NCI-H2227 treated with DMSO at 0.1 percent for 48 hours (cell line): ENCODE results near the gene TLNRD1.

Experiments
- DNase-seq: peaks from one replicate; lab custom pipeline; 2025; lab: John Stamatoyannopoulos, UW

The TLNRD1 gene

GRCh38 chr15:80977627-80978036 lies 23.1 kb upstream of the TLNRD1 start:
- DNase-seq = peak; percentile 27

GRCh38 chr15:80978685-80979329 lies 21.9 kb upstream of the TLNRD1 start:
- DNase-seq = no peak

GRCh38 chr15:80979538-80980200 lies 21.1 kb upstream of the TLNRD1 start:
- DNase-seq = no peak

GRCh38 chr15:80982205-80982604 lies 18.5 kb upstream of the TLNRD1 start:
- DNase-seq = no peak

GRCh38 chr15:80982839-80983238 lies 17.9 kb upstream of the TLNRD1 start:
- DNase-seq = no peak

- DNase-seq = no peak
Measured at GRCh38 chr15:80984856-80985255, 15.9 kb upstream of the TLNRD1 start.

GRCh38 chr15:80985981-80986380 lies 14.7 kb upstream of the TLNRD1 start:
- no peak for DNase-seq

- no peak for DNase-seq
Measured at GRCh38 chr15:80986487-80986886, 14.2 kb upstream of the TLNRD1 start.

- DNase-seq = no peak
Measured at GRCh38 chr15:80988148-80988796, 12.5 kb upstream of the TLNRD1 start.

GRCh38 chr15:80989081-80989517 lies 11.6 kb upstream of the TLNRD1 start:
- DNase-seq = no peak

GRCh38 chr15:80989518-80990478 lies 10.9 kb upstream of the TLNRD1 start, which contains the start of gene MESD:
MESD (minus strand) TSS chr15:80989819; CDS start chr15:80989791, 28 bp downstream.
- peak; percentile 86 for DNase-seq

GRCh38 chr15:80990955-80991354 lies 9.8 kb upstream of the TLNRD1 start:
- no peak for DNase-seq

- no peak for DNase-seq
Measured at GRCh38 chr15:80991421-80991820, 9.3 kb upstream of the TLNRD1 start.

- no peak for DNase-seq
Measured at GRCh38 chr15:80992006-80992405, 8.7 kb upstream of the TLNRD1 start.

GRCh38 chr15:80992441-80992840 lies 8.3 kb upstream of the TLNRD1 start:
- DNase-seq = no peak

GRCh38 chr15:80996247-80996646 lies 4.5 kb upstream of the TLNRD1 start:
- DNase-seq = no peak

GRCh38 chr15:80997692-80998091 lies 3.0 kb upstream of the TLNRD1 start:
- DNase-seq = no peak

- DNase-seq = no peak
Measured at GRCh38 chr15:80998251-80998650, 2.5 kb upstream of the TLNRD1 start.

- no peak for DNase-seq
Measured at GRCh38 chr15:80999623-81000036, 1.1 kb upstream of the TLNRD1 start.

GRCh38 chr15:81000144-81000623 lies 539 bp upstream of the TLNRD1 start:
- no peak for DNase-seq

GRCh38 chr15:81001152-81002008 lies 657 bp downstream of the TLNRD1 start:
- no peak for DNase-seq
